Karpas-422 (cell line): ENCODE results near the gene PDCD2L. TPM values are rescaled to one million over a fixed set of nuclear protein-coding genes. Genes with fewer than 3 reads are reported as not detected.

ENCODE experiments used
- DNase-seq: peaks from one replicate; pipeline ENCODE4 v3.0.0-alpha.2; 2015
- H2AFZ ChIP-seq: fragments of 200-600 bp; sonication (generic); 2 replicates; pipeline ENCODE4 v1.6.1; 2014; ENCODE audit warnings: antibody characterized with exemption, low read length, mixed read lengths
- H3K27ac ChIP-seq: fragments of 200-600 bp; sonication (generic); 2 replicates; pipeline ENCODE4 v1.5.1; 2014; ENCODE audit warnings: mild to moderate bottlenecking, low read length, moderate library complexity
- H3K27me3 ChIP-seq: fragments of 200-600 bp; sonication (generic); 2 replicates; pipeline ENCODE4 v1.6.1; 2014; ENCODE audit warnings: low read length, mixed read lengths
- H3K36me3 ChIP-seq: fragments of 200-600 bp; sonication (generic); 2 replicates; pipeline ENCODE4 v1.6.1; 2014; ENCODE audit warnings: low read length, mixed read lengths; ENCODE audit not compliant: insufficient read depth
- H3K4me1 ChIP-seq: fragments of 200-600 bp; sonication (generic); 2 replicates; pipeline ENCODE4 v1.6.1; 2014; ENCODE audit warnings: mild to moderate bottlenecking, low read length, mixed read lengths
- H3K4me2 ChIP-seq: fragments of 200-600 bp; sonication (generic); 2 replicates; pipeline ENCODE4 v1.6.1; 2014; ENCODE audit warnings: low read length, low read depth, mild to moderate bottlenecking; ENCODE audit not compliant: poor library complexity, severe bottlenecking
- H3K4me3 ChIP-seq: fragments of 200-600 bp; sonication (generic); 2 replicates; pipeline ENCODE4 v1.5.1; 2014; ENCODE audit warnings: mild to moderate bottlenecking, antibody characterized with exemption, low read length, mixed read lengths
- H3K79me2 ChIP-seq: fragments of 200-600 bp; sonication (generic); 2 replicates; pipeline ENCODE4 v1.6.1; 2014; ENCODE audit warnings: mild to moderate bottlenecking, low read length, mixed read lengths
- H3K9ac ChIP-seq: fragments of 200-600 bp; sonication (generic); 2 replicates; pipeline ENCODE4 v1.6.0; 2014; ENCODE audit warnings: low read length
- H3K9me2 ChIP-seq: fragments of 200-600 bp; sonication (generic), shearing (Covaris generic); replicated peaks from 2 replicates; pipeline ENCODE4 v1.6.0; 2014; ENCODE audit warnings: mild to moderate bottlenecking, low read length, moderate library complexity; ENCODE audit not compliant: insufficient read depth
- H3K9me3 ChIP-seq: fragments of 300-700, 200-600 bp; sonication (generic); 2 replicates; pipeline ENCODE4 v1.6.1; 2014; ENCODE audit warnings: low read length, mixed read lengths
- H4K20me1 ChIP-seq: fragments of 200-600 bp; sonication (generic); 2 replicates; pipeline ENCODE4 v1.6.1; 2014; ENCODE audit warnings: mild to moderate bottlenecking, antibody characterized with exemption, low read length, low read depth; ENCODE audit not compliant: insufficient read depth
- total RNA-seq: library from RNA; depleted of rRNA; stranded (reverse); fragments of >200 nt; shearing (Covaris generic); gene quantifications from 2 replicates; pipeline ENCODE4 v1.2.3, GENCODE V29; 2014; ENCODE audit warnings: low replicate concordance; rRNA removed

PDCD2L gene
- total RNA-seq, 1 experiment from 2014 or later: 38.1 TPM

- Histone ChIP-seq H3K4me1 (no peaks in the 10 kb centered on the region), H3K4me2 (no peak overlapping the region), H3K36me3 (peaks cover 41% of the 10 kb centered on the region; the same call in 1 of the 2 replicates), H3K9ac (no peak overlapping the region), H3K27me3 (no peaks in the 10 kb centered on the region), H3K4me3 (no peak overlapping the region), H3K9me3 (no peaks in the 10 kb centered on the region), H3K9me2 (no peaks in the 10 kb centered on the region), H3K79me2 (no peaks in the 10 kb centered on the region), H2AFZ (no peak overlapping the region), H3K27ac (no peak overlapping the region), H4K20me1 (no peaks in the 10 kb centered on the region)
- DNase-seq: no peak
Measured at GRCh38 chr19:34471906-34472700, 67.9 kb downstream of the PDCD2L start.

GRCh38 chr19:34474233-34474989 is 70.2 kb downstream of the PDCD2L start:
- Histone ChIP-seq H3K9me2 (no peaks in the 10 kb centered on the region), H3K79me2 (no peaks in the 10 kb centered on the region), H3K4me1 (no peaks in the 10 kb centered on the region), H3K27ac (no peak overlapping the region), H3K9me3 (no peaks in the 10 kb centered on the region), H2AFZ (no peak overlapping the region), H3K4me3 (no peak overlapping the region), H4K20me1 (no peaks in the 10 kb centered on the region), H3K36me3 (peaks cover 22% of the 10 kb centered on the region; the same call in 1 of the 2 replicates), H3K4me2 (no peak overlapping the region), H3K9ac (no peak overlapping the region), H3K27me3 (no peaks in the 10 kb centered on the region)
- DNase-seq: no peak

- Histone ChIP-seq H3K79me2 (no peaks in the 10 kb centered on the region), H3K9ac (no peak overlapping the region), H3K4me2 (no peak overlapping the region), H3K4me3 (no peak overlapping the region), H2AFZ (no peak overlapping the region), H3K36me3 (peaks cover 20% of the 10 kb centered on the region; the same call in 1 of the 2 replicates), H3K9me3 (no peaks in the 10 kb centered on the region), H3K27me3 (no peaks in the 10 kb centered on the region), H3K9me2 (no peaks in the 10 kb centered on the region), H4K20me1 (no peaks in the 10 kb centered on the region), H3K4me1 (no peaks in the 10 kb centered on the region), H3K27ac (no peak overlapping the region)
- DNase-seq: no peak
Measured at GRCh38 chr19:34475026-34475974, 71.1 kb downstream of the PDCD2L start.

Other genes with a start within 250 kb of the PDCD2L start
- 171 and 205 TPM in 2 replicates for gene LSM14A, start 231.9 kb upstream of the PDCD2L start, total RNA-seq
- gene GARRE1, start 149.8 kb upstream of the PDCD2L start, total RNA-seq: 22.1 and 22.8 TPM in 2 replicates
- 219 and 234 TPM in 2 replicates for gene GPI, start 39.2 kb upstream of the PDCD2L start, total RNA-seq
- 190 and 313 TPM in 2 replicates for gene UBA2, start 24.0 kb downstream of the PDCD2L start, total RNA-seq
- gene WTIP, start 77.4 kb downstream of the PDCD2L start, total RNA-seq: 0.72 and 1.1 TPM in 2 replicates